Neural cell (in vitro differentiated cells): Measurements from ENCODE around the gene DNAH17. TPM values are rescaled to one million over a fixed set of nuclear protein-coding genes. Genes with fewer than 3 reads are reported as not detected.

ENCODE experiments used
- H2AFZ ChIP-seq: fragments of 200-600, 300-800 bp; sonication (generic), shearing (Covaris generic); 2 replicates; pipeline ENCODE4 v1.6.0; 2014; ENCODE audit warnings: low read depth, mild to moderate bottlenecking, antibody characterized with exemption, low read length, moderate library complexity
- H3F3A ChIP-seq: fragments of 200-600 bp; shearing (Covaris generic); 2 replicates; pipeline ENCODE4 v1.6.1; 2016; ENCODE audit warnings: mild to moderate bottlenecking, moderate library complexity, mixed read lengths, antibody characterized with exemption, low read length; ENCODE audit not compliant: insufficient read depth, poor library complexity, severe bottlenecking
- H3K27ac ChIP-seq: fragments of 200-600, 300-800 bp; sonication (generic), shearing (Covaris generic); 2 replicates; pipeline ENCODE4 v1.5.1; 2014; ENCODE audit warnings: mild to moderate bottlenecking, low read length, moderate library complexity
- H3K27me3 ChIP-seq: fragments of 300-800, 200-600 bp; sonication (generic), shearing (Covaris generic); 2 replicates; pipeline ENCODE4 v1.6.0; 2014; ENCODE audit warnings: mild to moderate bottlenecking, low read depth, low read length, moderate library complexity; ENCODE audit not compliant: insufficient read depth
- H3K36me3 ChIP-seq: fragments of 300-800, 200-600 bp; sonication (generic), shearing (Covaris generic); 2 replicates; pipeline ENCODE4 v1.5.1; 2014; ENCODE audit warnings: mild to moderate bottlenecking, antibody characterized with exemption, low read length, moderate library complexity; ENCODE audit not compliant: insufficient read depth
- H3K4me2 ChIP-seq: fragments of 300-800, 200-600 bp; sonication (generic), shearing (Covaris generic); 2 replicates; pipeline ENCODE4 v1.6.0; 2014; ENCODE audit warnings: mild to moderate bottlenecking, low read length
- H3K4me3 ChIP-seq: fragments of 300-800, 200-600 bp; sonication (generic), shearing (Covaris generic); 2 replicates; pipeline ENCODE4 v1.5.1; 2014; ENCODE audit warnings: mild to moderate bottlenecking, low read length, moderate library complexity
- H3K79me2 ChIP-seq: fragments of 200-600 bp; shearing (Covaris generic); replicated peaks from 2 replicates; pipeline ENCODE4 v1.6.0; 2014; ENCODE audit warnings: mild to moderate bottlenecking, low read length, moderate library complexity; ENCODE audit not compliant: insufficient read depth
- H3K9ac ChIP-seq: fragments of 300-800, 200-600 bp; sonication (generic), shearing (Covaris generic); 2 replicates; pipeline ENCODE4 v1.6.1; 2016; ENCODE audit warnings: mild to moderate bottlenecking, low read length, mixed read lengths
- H3K9me2 ChIP-seq: fragments of 200-600 bp; shearing (Covaris generic); 2 replicates; pipeline ENCODE4 v1.6.1; 2016; ENCODE audit warnings: mild to moderate bottlenecking, low read length, mixed read lengths; ENCODE audit not compliant: insufficient read depth
- H3K9me3 ChIP-seq: fragments of 200-600, 300-800 bp; sonication (generic), shearing (Covaris generic); 2 replicates; pipeline ENCODE4 v1.6.1; 2016; ENCODE audit warnings: mild to moderate bottlenecking, mixed run types, low read length, moderate library complexity, mixed read lengths
- H4K20me1 ChIP-seq: fragments of 200-600 bp; shearing (Covaris generic); 2 replicates; pipeline ENCODE4 v1.6.1; 2016; ENCODE audit warnings: mild to moderate bottlenecking, mixed run types; ENCODE audit not compliant: insufficient read depth
- CTCF ChIP-seq: fragments of 450-650 bp; IDR thresholded peaks from 2 replicates; pipeline ENCODE4 v1.5.1; 2014; ENCODE audit warnings: antibody characterized with exemption, mild to moderate bottlenecking, moderate library complexity; ENCODE audit not compliant: poor library complexity, severe bottlenecking
- EP300 ChIP-seq: fragments of 450-650 bp; conservative IDR thresholded peaks from 2 replicates; pipeline ENCODE4 v1.6.1; 2014; ENCODE audit warnings: antibody characterized with exemption, mild to moderate bottlenecking, moderate library complexity; ENCODE audit not compliant: poor library complexity, severe bottlenecking
- EZH2 ChIP-seq: fragments of 200-600, 300-800 bp; shearing (Covaris generic), sonication (generic); IDR thresholded peaks from 2 replicates; pipeline ENCODE4 v1.6.1; 2014; ENCODE audit warnings: antibody characterized with exemption, low read length, borderline replicate concordance, mild to moderate bottlenecking; ENCODE audit not compliant: insufficient read depth, poor library complexity, severe bottlenecking
- MXI1 ChIP-seq: fragments of 450-650 bp; conservative IDR thresholded peaks from 2 replicates; pipeline ENCODE4 v1.6.1; 2014; ENCODE audit warnings: antibody characterized with exemption, mild to moderate bottlenecking; ENCODE audit not compliant: poor library complexity, severe bottlenecking
- POLR2AphosphoS5 ChIP-seq: IDR thresholded peaks from 2 replicates; pipeline ENCODE4 v1.6.1; 2012
- RAD21 ChIP-seq: fragments of 450-650 bp; conservative IDR thresholded peaks from 2 replicates; pipeline ENCODE4 v1.6.1; 2014; ENCODE audit warnings: antibody characterized with exemption, mild to moderate bottlenecking, moderate library complexity
- REST ChIP-seq: IDR thresholded peaks from 2 replicates; pipeline ENCODE4 v1.6.1; 2012; ENCODE audit warnings: borderline replicate concordance
- SMC3 ChIP-seq: fragments of 450-650 bp; conservative IDR thresholded peaks from 2 replicates; pipeline ENCODE4 v1.6.1; 2014; ENCODE audit warnings: antibody characterized with exemption, mild to moderate bottlenecking, moderate library complexity; ENCODE audit not compliant: poor library complexity
- TAF1 ChIP-seq: IDR thresholded peaks from 2 replicates; pipeline ENCODE4 v1.6.1; 2012; ENCODE audit warnings: low read depth
- polyA plus RNA-seq: library from polyadenylated mRNA; depleted of rRNA; stranded (reverse); fragments of >200 nt; gene quantifications from 2 replicates; pipeline ENCODE4 v1.2.3, GENCODE V29; 2014

DNAH17 gene
- polyA plus RNA-seq, 1 donor from 2014 or later: not detected

DNA sequence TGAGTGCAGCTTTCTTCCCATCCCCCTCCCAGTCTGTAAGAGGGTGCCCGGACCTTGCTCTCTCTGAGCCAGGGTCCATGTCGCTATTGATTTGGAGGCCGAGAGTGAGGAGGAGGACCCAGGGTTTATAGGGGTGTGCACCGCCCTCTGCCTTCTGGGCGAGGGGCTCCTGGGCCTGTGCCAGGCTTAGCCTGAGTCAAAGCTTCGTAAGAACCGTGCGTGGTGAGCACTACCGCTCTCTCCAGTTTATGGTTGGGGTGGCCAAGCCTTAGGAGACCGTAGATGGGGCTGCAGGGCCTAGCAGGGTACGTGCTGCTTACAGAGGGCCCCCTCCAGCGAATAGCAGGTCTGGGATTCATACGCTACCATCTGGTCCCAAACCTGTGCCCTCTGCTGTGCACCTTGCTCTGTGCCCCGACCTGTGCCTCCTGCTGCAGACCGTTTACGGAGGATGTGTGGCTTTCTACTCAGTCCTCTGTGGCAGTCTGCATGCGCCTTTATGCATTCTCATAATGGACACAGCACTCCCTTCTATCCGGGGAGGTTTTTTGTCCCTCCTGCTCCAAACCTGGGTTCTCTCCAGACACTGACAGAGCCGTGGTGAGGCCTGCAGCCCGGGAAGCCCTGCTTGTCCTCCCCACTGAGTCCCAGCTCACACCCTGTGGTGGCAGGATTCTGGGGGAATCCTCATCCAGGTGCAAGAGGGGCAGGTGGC is 144.0 kb downstream of the DNAH17 start:
- H3K79me2 ChIP-seq: no peaks in the 10 kb centered on the region
- H3K4me3 ChIP-seq: no peak overlapping the region
- no peaks in the 10 kb centered on the region for H3K9me2 ChIP-seq
- H3K4me2 ChIP-seq: no peak overlapping the region
- no peak overlapping the region for H3K27ac ChIP-seq
- H3K9me3 ChIP-seq: no peaks in the 10 kb centered on the region
- H3K9ac ChIP-seq: no peak overlapping the region
- H3K36me3 ChIP-seq: no peaks in the 10 kb centered on the region
- H3K27me3 ChIP-seq: no peaks in the 10 kb centered on the region
- no peaks in the 10 kb centered on the region for H4K20me1 ChIP-seq
- no peaks in the 10 kb centered on the region for H3F3A ChIP-seq
- TF ChIP-seq TAF1 (no peak), MXI1 (no peak), RAD21 (no peak), CTCF (no peak), POLR2AphosphoS5 (no peak), SMC3 (no peak), EP300 (no peak), EZH2 (no peak), REST (no peak)
- H2AFZ ChIP-seq: no peak overlapping the region

DNA sequence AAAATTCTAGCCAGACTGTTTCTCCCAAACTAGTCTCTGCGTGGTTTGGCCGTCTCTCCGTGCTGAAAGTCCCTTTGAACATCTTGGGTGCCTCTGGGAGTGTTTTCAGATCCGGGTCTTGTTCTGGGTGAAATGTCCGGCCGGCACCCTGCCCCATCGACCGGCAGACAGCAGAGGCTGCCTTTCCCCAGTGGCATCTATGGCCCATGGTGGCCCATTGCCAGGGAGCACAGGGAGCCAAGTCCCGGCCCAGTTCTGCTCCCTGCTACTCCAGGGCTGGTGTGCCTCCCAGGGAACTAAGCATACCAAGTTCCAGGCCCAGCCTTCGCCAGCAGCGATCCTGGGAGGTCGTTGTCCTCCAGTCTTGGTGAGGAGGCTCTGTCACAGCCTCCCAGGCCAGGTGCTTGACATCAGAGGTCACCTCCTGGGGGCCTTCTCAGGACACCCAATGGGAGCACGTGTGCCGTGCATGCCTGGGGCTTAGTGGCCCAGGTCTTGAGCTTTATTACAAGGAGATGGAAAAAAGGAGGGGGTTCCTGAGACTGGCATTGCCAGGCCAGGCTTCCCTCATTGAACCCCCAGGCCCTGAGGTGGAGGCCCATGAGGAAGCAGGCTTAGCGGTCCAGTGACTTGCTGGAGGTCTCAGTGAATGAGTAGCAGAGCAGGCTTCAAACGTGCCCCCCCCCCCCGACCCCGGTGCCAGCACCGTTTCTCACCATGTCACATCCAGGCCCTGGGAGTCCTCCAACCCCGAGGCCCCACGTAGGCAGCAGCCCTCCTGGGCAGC is 144.8 kb downstream of the DNAH17 start:
- Histone ChIP-seq H3K36me3 (no peaks in the 10 kb centered on the region), H3K27me3 (no peaks in the 10 kb centered on the region), H3K4me3 (no peak overlapping the region), H2AFZ (no peak overlapping the region), H3K4me2 (no peak overlapping the region), H3K27ac (no peak overlapping the region), H3K9me2 (no peaks in the 10 kb centered on the region), H3K9ac (no peak overlapping the region), H3K9me3 (no peaks in the 10 kb centered on the region), H4K20me1 (no peaks in the 10 kb centered on the region), H3K79me2 (no peaks in the 10 kb centered on the region), H3F3A (no peaks in the 10 kb centered on the region)
- TF ChIP-seq CTCF (no peak), POLR2AphosphoS5 (no peak), REST (no peak), RAD21 (no peak), TAF1 (no peak), EP300 (no peak), MXI1 (no peak), EZH2 (no peak), SMC3 (no peak)
